Panc1 (cell line): Measurements from ENCODE around the gene SRSF2. TPM values are rescaled to one million over a fixed set of nuclear protein-coding genes. Genes with fewer than 3 reads are reported as not detected.

ENCODE experiments used
- ATAC-seq: fragments of 200-7000 bp; cut with Tn5 transposase; 2 replicates; pipeline ENCODE4 v1.9.1; 2020; ENCODE audit warnings: mild to moderate bottlenecking, moderate library complexity
- BruUV-seq: library from RNA; stranded (reverse); fragments of 400-500 nt; replicated peaks from 2 replicates; lab custom pipeline; 2021; lab: Mats Ljungman, UMichigan
- CTCF ChIA-PET: fragments of 300-600 bp; sonication (Branson Sonifier 250); formaldehyde crosslinking; loops from one replicate; lab custom pipeline; 2022; ENCODE audit warnings: antibody characterized with exemption; lab: Charles Lee
- POLR2A ChIA-PET: fragments of 300-600 bp; sonication (Branson Sonifier 250); formaldehyde crosslinking; loops from one replicate; lab custom pipeline; 2022; ENCODE audit warnings: antibody characterized with exemption; lab: Charles Lee
- DNase-seq: peaks from one replicate; pipeline ENCODE4 v3.0.0-alpha.2; 2010; ENCODE audit warnings: low read depth, low spot score
- H3K27ac ChIP-seq: 2 replicates; pipeline ENCODE4 v1.5.1; 2011; ENCODE audit warnings: mild to moderate bottlenecking, low read length, inconsistent platforms
- H3K27me3 ChIP-seq: fragments of 200-500 bp; sonication (Bioruptor generic); 2 replicates; pipeline ENCODE4 v1.6.0; 2014; ENCODE audit warnings: low read length, inconsistent platforms; ENCODE audit not compliant: control insufficient read depth, insufficient read depth
- H3K36me3 ChIP-seq: fragments of 200-500 bp; sonication (Bioruptor generic); 2 replicates; pipeline ENCODE4 v1.5.1; 2014; ENCODE audit warnings: inconsistent platforms, mild to moderate bottlenecking, low read length, moderate library complexity; ENCODE audit not compliant: control insufficient read depth, insufficient read depth
- H3K4me1 ChIP-seq: 2 replicates; pipeline ENCODE4 v1.5.1; 2011; ENCODE audit warnings: inconsistent platforms, mild to moderate bottlenecking, low read length, moderate library complexity; ENCODE audit not compliant: control insufficient read depth, insufficient read depth
- H3K4me3 ChIP-seq, 2 experiments: 2 replicates each; pipeline ENCODE4 v1.5.1; 2011 to 2012; ENCODE audit warnings: low read depth in 2 of 2, low read length in 2 of 2, mild to moderate bottlenecking in 2 of 2, inconsistent platforms in 1 of 2, moderate library complexity in 1 of 2
- H3K9me3 ChIP-seq: fragments of 200-500 bp; sonication (Bioruptor generic); 2 replicates; pipeline ENCODE4 v1.5.1; 2014; ENCODE audit warnings: low read depth, mild to moderate bottlenecking, inconsistent platforms, low read length, moderate library complexity; ENCODE audit not compliant: control insufficient read depth, insufficient read depth
- POLR2AphosphoS5 ChIP-seq: IDR thresholded peaks from 2 replicates; pipeline ENCODE4 v1.6.1; 2012; ENCODE audit warnings: mild to moderate bottlenecking, low read depth, low read length, moderate library complexity
- SIN3A ChIP-seq: IDR thresholded peaks from 2 replicates; pipeline ENCODE4 v1.6.1; 2012; ENCODE audit warnings: low read depth, mild to moderate bottlenecking, low read length, moderate library complexity, borderline replicate concordance; ENCODE audit not compliant: insufficient read depth
- TCF7L2 ChIP-seq: IDR thresholded peaks from 2 replicates; pipeline ENCODE4 v1.6.1; 2011; ENCODE audit warnings: mild to moderate bottlenecking, low read depth, low read length, inconsistent platforms
- in situ Hi-C: cut with HindIII; loops from 2 replicates; pipeline ENCODE4 v1.10.0; 2016; ENCODE audit warnings: low sequenced_read_pairs, low pct_unique_long_range_greater_than_20kb
- intact Hi-C: fragments of 100-400 bp; cut with micrococcal nuclease; formaldehyde crosslinking; loops from one replicate; pipeline ENCODE4 v1.10.0; 2022; ENCODE audit not compliant: unreplicated experiment
- total RNA-seq: library from RNA; stranded (reverse); gene quantifications from one replicate; pipeline ENCODE4 v1.2.1, GENCODE V29; 2021; ENCODE audit not compliant: unreplicated experiment
- TF ChIP-seq, protein P1 (sequence below), 2 experiments: IDR thresholded peaks; 2 replicates each; pipeline ENCODE4 v1.6.1; 2011 to 2012; ENCODE audit warnings: low read depth in 2 of 2, control low read depth in 1 of 2, low read length in 1 of 2, mild to moderate bottlenecking in 1 of 2, moderate library complexity in 1 of 2; ENCODE audit not compliant: insufficient read depth in 1 of 2
- TF ChIP-seq, protein P2 (sequence below): fragments of 450-650 bp; IDR thresholded peaks from 2 replicates; pipeline ENCODE4 v1.5.1; 2017; ENCODE audit warnings: mild to moderate bottlenecking

SRSF2 gene
- total RNA-seq, 1 experiment from 2014 or later, result 436 TPM

GRCh38 chr17:76738468-76738850 is 1.3 kb upstream of the SRSF2 start:
- peaks cover 34% of the 10 kb centered on the region for H3K4me1 ChIP-seq
- H3K36me3 ChIP-seq, result peaks cover 44% of the 10 kb centered on the region
- H3K4me3 ChIP-seq, result peak overlapping the region; percentile 75 to 96
- DNase-seq (no peak), ATAC-seq (no peak)
- no peaks in the 10 kb centered on the region for H3K27me3 ChIP-seq
- CTCF ChIA-PET, result interaction anchor here (0.6 kb wide), 1 partner anchor 16 kb away, joined by 4 read pairs; no protein-coding TSS in a partner anchor
- POLR2A ChIA-PET, result interaction anchor here (0.5 kb wide), 1 partner anchor 11 kb away, joined by 5 read pairs; no protein-coding TSS in a partner anchor
- no peak for TF ChIP-seq TCF7L2
- TF ChIP-seq, protein P1, sequence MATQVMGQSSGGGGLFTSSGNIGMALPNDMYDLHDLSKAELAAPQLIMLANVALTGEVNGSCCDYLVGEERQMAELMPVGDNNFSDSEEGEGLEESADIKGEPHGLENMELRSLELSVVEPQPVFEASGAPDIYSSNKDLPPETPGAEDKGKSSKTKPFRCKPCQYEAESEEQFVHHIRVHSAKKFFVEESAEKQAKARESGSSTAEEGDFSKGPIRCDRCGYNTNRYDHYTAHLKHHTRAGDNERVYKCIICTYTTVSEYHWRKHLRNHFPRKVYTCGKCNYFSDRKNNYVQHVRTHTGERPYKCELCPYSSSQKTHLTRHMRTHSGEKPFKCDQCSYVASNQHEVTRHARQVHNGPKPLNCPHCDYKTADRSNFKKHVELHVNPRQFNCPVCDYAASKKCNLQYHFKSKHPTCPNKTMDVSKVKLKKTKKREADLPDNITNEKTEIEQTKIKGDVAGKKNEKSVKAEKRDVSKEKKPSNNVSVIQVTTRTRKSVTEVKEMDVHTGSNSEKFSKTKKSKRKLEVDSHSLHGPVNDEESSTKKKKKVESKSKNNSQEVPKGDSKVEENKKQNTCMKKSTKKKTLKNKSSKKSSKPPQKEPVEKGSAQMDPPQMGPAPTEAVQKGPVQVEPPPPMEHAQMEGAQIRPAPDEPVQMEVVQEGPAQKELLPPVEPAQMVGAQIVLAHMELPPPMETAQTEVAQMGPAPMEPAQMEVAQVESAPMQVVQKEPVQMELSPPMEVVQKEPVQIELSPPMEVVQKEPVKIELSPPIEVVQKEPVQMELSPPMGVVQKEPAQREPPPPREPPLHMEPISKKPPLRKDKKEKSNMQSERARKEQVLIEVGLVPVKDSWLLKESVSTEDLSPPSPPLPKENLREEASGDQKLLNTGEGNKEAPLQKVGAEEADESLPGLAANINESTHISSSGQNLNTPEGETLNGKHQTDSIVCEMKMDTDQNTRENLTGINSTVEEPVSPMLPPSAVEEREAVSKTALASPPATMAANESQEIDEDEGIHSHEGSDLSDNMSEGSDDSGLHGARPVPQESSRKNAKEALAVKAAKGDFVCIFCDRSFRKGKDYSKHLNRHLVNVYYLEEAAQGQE (IDR thresholded peaks at IDR 0.05; ENCODE audit: insufficient read depth in 1 of 2, low read depth in 2 of 2, low read length in 1 of 2), result no peak
- no peak for TF ChIP-seq SIN3A
- no peak for TF ChIP-seq POLR2AphosphoS5
- TF ChIP-seq, protein P2, sequence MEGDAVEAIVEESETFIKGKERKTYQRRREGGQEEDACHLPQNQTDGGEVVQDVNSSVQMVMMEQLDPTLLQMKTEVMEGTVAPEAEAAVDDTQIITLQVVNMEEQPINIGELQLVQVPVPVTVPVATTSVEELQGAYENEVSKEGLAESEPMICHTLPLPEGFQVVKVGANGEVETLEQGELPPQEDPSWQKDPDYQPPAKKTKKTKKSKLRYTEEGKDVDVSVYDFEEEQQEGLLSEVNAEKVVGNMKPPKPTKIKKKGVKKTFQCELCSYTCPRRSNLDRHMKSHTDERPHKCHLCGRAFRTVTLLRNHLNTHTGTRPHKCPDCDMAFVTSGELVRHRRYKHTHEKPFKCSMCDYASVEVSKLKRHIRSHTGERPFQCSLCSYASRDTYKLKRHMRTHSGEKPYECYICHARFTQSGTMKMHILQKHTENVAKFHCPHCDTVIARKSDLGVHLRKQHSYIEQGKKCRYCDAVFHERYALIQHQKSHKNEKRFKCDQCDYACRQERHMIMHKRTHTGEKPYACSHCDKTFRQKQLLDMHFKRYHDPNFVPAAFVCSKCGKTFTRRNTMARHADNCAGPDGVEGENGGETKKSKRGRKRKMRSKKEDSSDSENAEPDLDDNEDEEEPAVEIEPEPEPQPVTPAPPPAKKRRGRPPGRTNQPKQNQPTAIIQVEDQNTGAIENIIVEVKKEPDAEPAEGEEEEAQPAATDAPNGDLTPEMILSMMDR, result no peak
- H3K9me3 ChIP-seq, result no peaks in the 10 kb centered on the region
- intact Hi-C loops, result no loop called here
- TSS peak; percentile 77 for BruUV-seq
- in situ Hi-C loops, result no loop called here
- peak overlapping the region; percentile 91 for H3K27ac ChIP-seq

DNA sequence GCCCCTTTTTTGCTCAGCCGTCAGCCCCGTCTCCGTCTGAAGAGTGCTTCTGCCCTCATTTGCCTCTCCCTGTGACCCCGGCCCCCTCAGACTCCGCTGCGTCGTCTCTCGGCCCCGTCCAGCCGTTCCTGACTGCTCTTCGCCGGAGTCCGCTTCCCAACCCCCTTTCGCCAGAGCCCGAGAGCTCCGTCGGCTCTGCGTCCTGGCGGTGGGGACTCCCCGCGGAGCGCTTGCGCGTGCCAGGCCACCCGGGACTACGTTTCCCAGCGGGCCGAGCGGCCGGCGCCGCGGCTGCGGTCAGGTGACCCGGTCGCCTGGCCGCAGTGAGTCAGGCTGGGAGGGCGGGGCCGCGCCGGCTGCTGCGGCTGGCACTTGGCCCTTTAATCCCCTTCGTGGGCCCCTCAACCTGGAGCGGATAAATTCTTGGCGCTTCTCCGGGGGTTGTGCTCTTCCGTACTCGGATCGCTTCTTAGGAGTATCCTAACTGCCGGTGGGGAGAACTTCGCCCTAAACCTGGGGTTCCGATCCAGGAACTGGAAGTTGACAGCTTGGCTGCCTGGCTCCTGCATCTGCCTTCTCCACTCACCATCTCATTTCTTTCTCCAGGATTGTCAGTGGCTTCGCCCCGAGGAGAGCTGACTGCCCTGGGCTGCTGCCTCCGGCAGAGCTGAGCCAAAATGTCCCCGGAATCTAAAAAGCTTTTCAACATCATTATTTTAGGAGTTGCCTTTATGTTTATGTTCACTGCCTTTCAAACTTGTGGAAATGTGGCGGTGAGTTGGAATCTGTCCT is 741 bp upstream of the SRSF2 start, which contains the start of gene MFSD11:
MFSD11 (plus strand) TSS at position 444 of the 792 bp plus-strand sequence; CDS start at position 678, 234 bp downstream.
- TF ChIP-seq SIN3A (peak; percentile 95; the same call in 1 of the 2 replicates), TCF7L2 (peak; percentile 27; the same call in 1 of the 2 replicates), POLR2AphosphoS5 (peak; percentile 49; the same call in 1 of the 2 replicates)
- TF ChIP-seq, protein P2, result no peak
- TF ChIP-seq, protein P1 (IDR thresholded peaks at IDR 0.05; ENCODE audit: insufficient read depth in 1 of 2, low read depth in 2 of 2, low read length in 1 of 2), result 0 out of 4 replicates have a peak, but pooled peaks have one; percentile 5 to 32
- in situ Hi-C loops, result no loop called here
- peak within 1 kb of the TSS; percentile 96 to 97 for H3K4me3 ChIP-seq
- no peaks in the 10 kb centered on the region for H3K9me3 ChIP-seq
- no peaks in the 10 kb centered on the region for H3K27me3 ChIP-seq
- peak within 1 kb of the TSS; percentile 95 for H3K27ac ChIP-seq
- peaks cover 40% of the 10 kb centered on the region for H3K4me1 ChIP-seq
- intact Hi-C loops, result no loop called here
- ATAC-seq (peak; percentile 88), DNase-seq (no peak)
- POLR2A ChIA-PET, result interaction anchor here (0.5 kb wide), 1 partner anchor 10 kb away, joined by 5 read pairs; no protein-coding TSS in a partner anchor
- CTCF ChIA-PET, result interaction anchor here (0.6 kb wide), 1 partner anchor 17 kb away, joined by 4 read pairs; no protein-coding TSS in a partner anchor
- BruUV-seq, result no TSS peak
- H3K36me3 ChIP-seq, result peaks cover 50% of the 10 kb centered on the region
